ENCODE results near the gene AMER2.

GRCh38 chr13:25175026-25175425, 2.9 kb upstream of the AMER2 start:
- TF ChIP-seq CTCF (conservative IDR thresholded peaks at IDR 0.05; ENCODE audit: low read length) (no peak), EZH2phosphoT487 (IDR thresholded peaks at IDR 0.05; ENCODE audit: borderline replicate concordance, low read depth, low read length) (no peak)
